ENCODE results near the gene NTN1. TPM values are rescaled to one million over a fixed set of nuclear protein-coding genes. Genes with fewer than 3 reads are reported as not detected.

NTN1 gene
- total RNA-seq, 3 donors from 2014 or later, result 2.2 to 3.7 (median 3.3) TPM

- Histone ChIP-seq H3K27ac (no peak overlapping the region), H3K9me3 (no peaks in the 10 kb centered on the region), H3K4me1 (no peaks in the 10 kb centered on the region), H3K36me3 (no peaks in the 10 kb centered on the region), H3K4me3 (no peak overlapping the region), H3K27me3 (peaks cover 0 to 9% of the 10 kb centered on the region in 2 donors)
- intact Hi-C loops (cut with DNase I; ENCODE audit: low total_unique reads), result no loop called here
- TF ChIP-seq, protein P1, sequence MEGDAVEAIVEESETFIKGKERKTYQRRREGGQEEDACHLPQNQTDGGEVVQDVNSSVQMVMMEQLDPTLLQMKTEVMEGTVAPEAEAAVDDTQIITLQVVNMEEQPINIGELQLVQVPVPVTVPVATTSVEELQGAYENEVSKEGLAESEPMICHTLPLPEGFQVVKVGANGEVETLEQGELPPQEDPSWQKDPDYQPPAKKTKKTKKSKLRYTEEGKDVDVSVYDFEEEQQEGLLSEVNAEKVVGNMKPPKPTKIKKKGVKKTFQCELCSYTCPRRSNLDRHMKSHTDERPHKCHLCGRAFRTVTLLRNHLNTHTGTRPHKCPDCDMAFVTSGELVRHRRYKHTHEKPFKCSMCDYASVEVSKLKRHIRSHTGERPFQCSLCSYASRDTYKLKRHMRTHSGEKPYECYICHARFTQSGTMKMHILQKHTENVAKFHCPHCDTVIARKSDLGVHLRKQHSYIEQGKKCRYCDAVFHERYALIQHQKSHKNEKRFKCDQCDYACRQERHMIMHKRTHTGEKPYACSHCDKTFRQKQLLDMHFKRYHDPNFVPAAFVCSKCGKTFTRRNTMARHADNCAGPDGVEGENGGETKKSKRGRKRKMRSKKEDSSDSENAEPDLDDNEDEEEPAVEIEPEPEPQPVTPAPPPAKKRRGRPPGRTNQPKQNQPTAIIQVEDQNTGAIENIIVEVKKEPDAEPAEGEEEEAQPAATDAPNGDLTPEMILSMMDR (IDR thresholded peaks at IDR 0.05), result no peak
- TF ChIP-seq POLR2AphosphoS5 (IDR thresholded peaks at IDR 0.05), result no peak
- TF ChIP-seq POLR2A (IDR thresholded peaks at IDR 0.05), result no peak
- DNase-seq (ENCODE audit: low spot score in 2 of 2), result no peak
These were observed 4.3 kb upstream of the NTN1 start for GRCh38 chr17:9016941-9017552.

DNA sequence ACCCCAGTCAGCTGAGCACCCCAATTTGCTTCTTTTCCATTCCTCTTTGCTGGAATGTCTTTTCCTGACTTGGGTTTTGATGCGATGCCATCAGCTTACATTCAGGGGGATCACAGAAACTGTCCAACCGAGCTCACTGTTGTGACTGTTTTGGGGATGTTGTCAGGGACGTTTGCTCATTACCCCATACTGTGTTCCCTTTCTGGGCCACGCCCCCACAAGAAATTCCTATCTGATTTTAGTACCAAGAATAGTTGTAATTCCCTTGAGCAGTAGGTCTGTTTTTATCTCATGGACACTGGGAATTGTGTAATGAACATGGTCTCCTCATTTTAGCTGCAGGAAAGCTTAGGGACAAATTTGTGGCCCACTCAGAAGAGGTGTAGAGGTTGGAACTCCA lies 2.6 kb upstream of the NTN1 start:
- Histone ChIP-seq H3K4me1 (no peaks in the 10 kb centered on the region), H3K27me3 (peaks cover 0 to 26% of the 10 kb centered on the region in 2 donors), H3K4me3 (no peak overlapping the region), H3K9me3 (no peaks in the 10 kb centered on the region), H3K36me3 (no peaks in the 10 kb centered on the region), H3K27ac (no peak overlapping the region)
- peak in 1 of 2 donors; percentile 34 for DNase-seq (ENCODE audit: low spot score in 2 of 2)
- TF ChIP-seq POLR2AphosphoS5 (IDR thresholded peaks at IDR 0.05) (no peak), POLR2A (IDR thresholded peaks at IDR 0.05) (no peak)
- TF ChIP-seq, protein P1 (IDR thresholded peaks at IDR 0.05), result no peak
- intact Hi-C loops (cut with DNase I; ENCODE audit: low total_unique reads), result no loop called here

GRCh38 chr17:9020096-9020823 lies 1.1 kb upstream of the NTN1 start:
- DNase-seq (ENCODE audit: low spot score in 2 of 2), result no peak
- no peaks in the 10 kb centered on the region for H3K9me3 ChIP-seq
- TF ChIP-seq POLR2A (IDR thresholded peaks at IDR 0.05), result no peak
- TF ChIP-seq POLR2AphosphoS5 (IDR thresholded peaks at IDR 0.05), result no peak
- TF ChIP-seq, protein P1 (IDR thresholded peaks at IDR 0.05), result no peak
- H3K36me3 ChIP-seq, result no peaks in the 10 kb centered on the region
- no peaks in the 10 kb centered on the region for H3K4me1 ChIP-seq
- H3K4me3 ChIP-seq, result peak overlapping the region; percentile 66 to 79 (median 69)
- H3K27me3 ChIP-seq, result peaks cover 0 to 22% of the 10 kb centered on the region in 2 donors
- H3K27ac ChIP-seq, result no peak overlapping the region
- intact Hi-C loops (cut with DNase I; ENCODE audit: low total_unique reads), result loop anchor here (10.0 kb wide), 1 partner anchor 95 kb away; no protein-coding TSS in a partner anchor

DNA sequence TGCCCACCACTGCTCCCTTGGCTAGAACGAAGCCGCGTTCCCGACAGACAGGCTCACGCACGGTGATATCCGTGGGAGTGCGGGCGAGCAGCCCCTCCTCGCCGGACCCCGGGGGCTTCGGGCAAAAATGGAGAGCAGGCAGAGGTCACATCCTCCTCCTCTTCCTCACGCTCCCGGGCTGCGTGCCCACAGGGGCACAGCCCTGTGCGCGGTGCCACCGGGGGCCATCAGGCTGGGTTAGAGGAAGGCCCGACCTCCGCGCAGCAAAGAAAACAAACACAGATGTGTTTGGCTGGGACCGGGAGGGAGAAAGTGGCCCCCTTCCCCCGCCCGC lies 519 bp upstream of the NTN1 start:
- Histone ChIP-seq H3K27me3 (peaks cover 0 to 22% of the 10 kb centered on the region in 2 donors), H3K36me3 (no peaks in the 10 kb centered on the region), H3K4me1 (no peaks in the 10 kb centered on the region), H3K9me3 (no peaks in the 10 kb centered on the region), H3K4me3 (peak overlapping the region; percentile 66 to 79 (median 69)), H3K27ac (peak overlapping the region; percentile 22 to 35)
- DNase-seq (ENCODE audit: low spot score in 2 of 2), result no peak
- intact Hi-C loops (cut with DNase I; ENCODE audit: low total_unique reads), result loop anchor here (10.0 kb wide), 1 partner anchor 94 kb away; no protein-coding TSS in a partner anchor
- TF ChIP-seq, protein P1 (IDR thresholded peaks at IDR 0.05), result no peak
- TF ChIP-seq POLR2AphosphoS5 (IDR thresholded peaks at IDR 0.05) (no peak), POLR2A (IDR thresholded peaks at IDR 0.05) (no peak)

GRCh38 chr17:9021992-9022572 lies 772 bp downstream of the NTN1 start:
- Histone ChIP-seq H3K4me3 (peak overlapping the region; percentile 66 to 79 (median 69)), H3K27me3 (peaks cover 0 to 22% of the 10 kb centered on the region in 2 donors), H3K9me3 (no peaks in the 10 kb centered on the region), H3K27ac (peak overlapping the region in 1 of 2 donors; percentile 35), H3K4me1 (no peaks in the 10 kb centered on the region), H3K36me3 (no peaks in the 10 kb centered on the region)
- intact Hi-C loops (cut with DNase I; ENCODE audit: low total_unique reads), result loop anchor here (10.0 kb wide), 1 partner anchor 93 kb away; no protein-coding TSS in a partner anchor
- TF ChIP-seq POLR2AphosphoS5 (IDR thresholded peaks at IDR 0.05), result no peak
- TF ChIP-seq, protein P1 (IDR thresholded peaks at IDR 0.05), result no peak
- TF ChIP-seq POLR2A (IDR thresholded peaks at IDR 0.05), result no peak
- DNase-seq (ENCODE audit: low spot score in 2 of 2), result no peak

Data from breast epithelium (tissue), 4 donors.